ENCODE results near the gene HSD17B4. TPM values are rescaled to one million over a fixed set of nuclear protein-coding genes. Genes with fewer than 3 reads are reported as not detected.

HSD17B4 gene, protein sequence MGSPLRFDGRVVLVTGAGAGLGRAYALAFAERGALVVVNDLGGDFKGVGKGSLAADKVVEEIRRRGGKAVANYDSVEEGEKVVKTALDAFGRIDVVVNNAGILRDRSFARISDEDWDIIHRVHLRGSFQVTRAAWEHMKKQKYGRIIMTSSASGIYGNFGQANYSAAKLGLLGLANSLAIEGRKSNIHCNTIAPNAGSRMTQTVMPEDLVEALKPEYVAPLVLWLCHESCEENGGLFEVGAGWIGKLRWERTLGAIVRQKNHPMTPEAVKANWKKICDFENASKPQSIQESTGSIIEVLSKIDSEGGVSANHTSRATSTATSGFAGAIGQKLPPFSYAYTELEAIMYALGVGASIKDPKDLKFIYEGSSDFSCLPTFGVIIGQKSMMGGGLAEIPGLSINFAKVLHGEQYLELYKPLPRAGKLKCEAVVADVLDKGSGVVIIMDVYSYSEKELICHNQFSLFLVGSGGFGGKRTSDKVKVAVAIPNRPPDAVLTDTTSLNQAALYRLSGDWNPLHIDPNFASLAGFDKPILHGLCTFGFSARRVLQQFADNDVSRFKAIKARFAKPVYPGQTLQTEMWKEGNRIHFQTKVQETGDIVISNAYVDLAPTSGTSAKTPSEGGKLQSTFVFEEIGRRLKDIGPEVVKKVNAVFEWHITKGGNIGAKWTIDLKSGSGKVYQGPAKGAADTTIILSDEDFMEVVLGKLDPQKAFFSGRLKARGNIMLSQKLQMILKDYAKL
- 100 to 1,000 TPM in 1 of 2 experiments, 10 to 100 TPM in 1; 92.3 to 113 TPM for total RNA-seq

DNA sequence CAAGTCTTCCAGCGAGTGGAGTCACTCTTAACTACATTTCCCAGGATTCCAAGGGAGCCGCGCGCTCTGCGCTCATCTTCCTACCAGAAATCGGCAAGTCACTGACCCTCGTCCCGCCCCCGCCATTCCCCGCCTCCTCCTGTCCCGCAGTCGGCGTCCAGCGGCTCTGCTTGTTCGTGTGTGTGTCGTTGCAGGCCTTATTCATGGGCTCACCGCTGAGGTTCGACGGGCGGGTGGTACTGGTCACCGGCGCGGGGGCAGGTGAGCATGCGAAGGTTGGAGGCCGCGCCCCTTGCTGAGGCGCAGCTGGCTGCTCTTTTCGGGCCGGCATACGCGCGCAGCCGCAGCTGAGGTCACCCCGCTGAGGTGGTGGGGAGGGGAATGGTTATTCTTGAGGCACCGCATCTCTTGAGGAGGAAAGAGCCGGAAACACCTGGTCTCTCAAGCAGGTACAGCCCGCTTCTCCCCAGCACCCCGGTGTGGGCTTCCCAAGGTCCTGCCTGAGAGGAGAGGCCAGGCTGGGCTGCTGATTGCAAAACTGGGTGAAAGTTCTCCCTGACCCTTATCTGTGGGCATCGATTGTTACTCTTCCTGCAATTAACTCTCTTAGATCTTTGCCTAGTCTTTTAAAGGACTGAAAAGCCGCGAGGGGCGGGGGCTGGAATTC is at the start of gene HSD17B4:
HSD17B4 (plus strand) TSS at position 125 of the 667 bp plus-strand sequence; CDS start at position 204, 79 bp downstream.
- ATAC-seq (peak; percentile 96), DNase-seq (peak; percentile 90)
- POLR2A ChIA-PET = no interaction called here
- Mint-ChIP-seq H3K27ac (peak within 1 kb of the TSS; percentile 87), H3K4me3 (peak within 1 kb of the TSS; percentile 86), H3K36me3 (ENCODE audit: low read depth) (peaks cover 3% of the 10 kb centered on the region), H3K9me3 (ENCODE audit: low read depth) (peaks cover 3% of the 10 kb centered on the region), H3K27me3 (peaks cover 3% of the 10 kb centered on the region), H3K4me1 (peaks cover 16% of the 10 kb centered on the region)
- intact Hi-C loops (cut with DNase I, micrococcal nuclease) = loop anchor here in 1 of 2 experiments (1.0 kb wide), 3 partner anchors 184 to 464 kb away; partner anchors contain the start of genes DMXL1 and DTWD2
- CTCF ChIA-PET = interaction anchor here (0.6 to 6.0 kb wide), 4 partner anchors 9 to 661 kb away, joined by 3 to 28 read pairs (median 5); partner anchors contain the start of gene DTWD2

DNA sequence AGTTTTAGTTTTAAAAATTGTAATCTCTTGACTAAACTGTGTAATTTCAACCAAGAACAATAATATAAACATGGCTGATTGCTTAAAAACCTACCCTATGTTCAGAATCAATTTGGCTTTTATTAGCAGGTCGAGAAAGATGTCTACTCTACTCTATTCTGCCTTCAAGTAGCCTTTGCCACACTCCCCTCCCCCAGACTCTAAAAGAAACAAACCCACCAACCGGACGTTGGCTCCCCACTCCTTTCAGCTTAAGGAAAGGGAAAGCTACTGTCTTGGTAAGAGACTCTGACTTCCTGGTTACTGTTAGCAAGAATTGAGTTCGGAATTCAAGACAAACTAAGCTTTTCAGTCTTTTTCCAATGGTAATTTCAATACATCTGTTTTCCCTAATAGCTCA is 49.7 kb upstream of the HSD17B4 start:
- peaks cover 14% of the 10 kb centered on the region for H3K36me3 Mint-ChIP-seq (ENCODE audit: low read depth)
- peak overlapping the region; percentile 73 for H3K27ac Mint-ChIP-seq
- CTCF ChIA-PET = interaction anchor here (0.6 to 8.0 kb wide), 7 partner anchors 9 to 414 kb away, joined by 3 to 58 read pairs (median 3); partner anchors contain the start of gene DTWD2
- DNase-seq (no peak), ATAC-seq (no peak)
- peaks cover 60% of the 10 kb centered on the region for H3K4me1 Mint-ChIP-seq
- no peak overlapping the region for H3K4me3 Mint-ChIP-seq
- POLR2A ChIA-PET = interaction anchor here (0.7 kb wide), 1 partner anchor 295 kb away, joined by 3 read pairs; no protein-coding TSS in a partner anchor
- H3K27me3 Mint-ChIP-seq = no peaks in the 10 kb centered on the region
- H3K9me3 Mint-ChIP-seq (ENCODE audit: low read depth) = no peaks in the 10 kb centered on the region
- intact Hi-C loops (cut with DNase I, micrococcal nuclease) = no loop called here

DNA sequence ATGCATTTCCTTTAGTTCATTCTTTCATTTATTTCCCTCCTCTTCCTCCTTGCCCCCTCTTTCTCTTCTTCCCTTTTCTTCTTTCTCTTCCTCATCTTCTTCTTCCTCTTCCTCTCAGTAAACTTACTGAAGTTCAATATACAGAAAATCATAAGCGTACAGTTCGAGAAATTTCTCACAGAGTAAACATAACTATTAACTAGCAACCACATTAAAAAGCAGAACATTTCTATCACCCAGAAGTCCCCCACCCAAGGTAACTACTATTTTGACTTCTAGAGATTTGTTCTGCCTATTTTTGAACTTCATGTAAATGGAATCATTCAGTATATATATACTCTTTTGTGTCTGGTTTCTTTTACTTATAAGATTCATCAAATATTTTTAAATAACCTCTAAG is 48.3 kb upstream of the HSD17B4 start:
- no peak overlapping the region for H3K4me3 Mint-ChIP-seq
- POLR2A ChIA-PET = no interaction called here
- no peaks in the 10 kb centered on the region for H3K27me3 Mint-ChIP-seq
- H3K27ac Mint-ChIP-seq = no peak overlapping the region
- peaks cover 47% of the 10 kb centered on the region for H3K4me1 Mint-ChIP-seq
- no peak for ATAC-seq
- intact Hi-C loops (cut with DNase I, micrococcal nuclease) = no loop called here
- no peaks in the 10 kb centered on the region for H3K9me3 Mint-ChIP-seq (ENCODE audit: low read depth)
- no peak for DNase-seq
- H3K36me3 Mint-ChIP-seq (ENCODE audit: low read depth) = peaks cover 5% of the 10 kb centered on the region
- CTCF ChIA-PET = no interaction called here

DNA sequence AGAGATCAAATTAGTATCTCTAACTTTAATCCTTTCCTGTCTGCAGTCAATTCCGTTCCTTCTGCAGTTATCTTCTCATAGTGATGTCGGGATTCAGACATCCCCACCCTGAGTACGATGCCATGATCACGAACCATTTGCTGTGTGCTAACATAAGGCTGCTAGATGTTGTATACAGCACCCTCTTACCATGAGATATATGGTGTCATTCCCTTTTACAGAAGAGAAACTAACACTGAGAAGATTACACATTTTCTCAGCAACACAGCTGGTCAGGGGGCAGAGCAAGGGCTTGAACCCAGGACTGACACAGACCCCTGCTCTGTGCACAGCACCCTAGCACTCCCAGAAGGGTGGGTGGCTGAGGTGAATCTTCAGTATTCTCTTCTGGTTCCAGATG is 46.9 kb upstream of the HSD17B4 start:
- Mint-ChIP-seq H3K4me3 (no peak overlapping the region), H3K27ac (no peak overlapping the region), H3K36me3 (ENCODE audit: low read depth) (no peaks in the 10 kb centered on the region), H3K4me1 (peaks cover 47% of the 10 kb centered on the region), H3K9me3 (ENCODE audit: low read depth) (no peaks in the 10 kb centered on the region), H3K27me3 (no peaks in the 10 kb centered on the region)
- no peak for ATAC-seq
- POLR2A ChIA-PET = no interaction called here
- DNase-seq = no peak
- intact Hi-C loops (cut with DNase I, micrococcal nuclease) = no loop called here
- CTCF ChIA-PET = interaction anchor here (1.7 kb wide), 1 partner anchor 13 kb away, joined by 4 read pairs; no protein-coding TSS in a partner anchor

DNA sequence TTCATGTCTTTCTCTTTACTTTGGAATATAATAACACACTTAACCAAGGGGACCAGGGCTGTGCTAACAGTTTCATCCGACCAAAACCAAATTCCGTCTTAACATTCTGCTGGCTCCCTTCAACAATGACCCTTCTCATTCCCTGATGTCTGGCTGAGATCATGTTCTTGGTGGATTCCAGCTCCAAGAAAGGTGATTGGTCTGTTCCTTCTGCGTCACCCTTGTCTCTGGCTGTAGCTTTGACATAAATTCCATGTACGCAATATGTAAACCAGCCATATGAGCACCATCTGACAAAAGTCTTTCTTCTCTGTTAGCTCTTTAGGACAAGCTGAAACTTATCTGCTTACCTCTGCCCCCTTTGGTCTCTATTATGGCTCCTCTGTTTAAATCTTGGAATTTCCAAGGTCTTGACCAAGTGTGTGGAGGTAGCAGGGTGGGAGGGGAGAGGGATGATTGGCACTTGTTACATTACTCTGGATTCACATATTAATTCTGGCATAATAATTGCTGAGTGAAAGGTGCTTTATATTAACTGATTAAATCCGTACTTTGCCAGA is 45.7 kb upstream of the HSD17B4 start:
- Mint-ChIP-seq H3K27me3 (no peaks in the 10 kb centered on the region), H3K4me1 (peaks cover 55% of the 10 kb centered on the region), H3K4me3 (no peak overlapping the region), H3K9me3 (ENCODE audit: low read depth) (no peaks in the 10 kb centered on the region), H3K36me3 (ENCODE audit: low read depth) (no peaks in the 10 kb centered on the region), H3K27ac (no peak overlapping the region)
- ATAC-seq (no peak), DNase-seq (no peak)
- intact Hi-C loops (cut with DNase I, micrococcal nuclease) = no loop called here
- POLR2A ChIA-PET = no interaction called here
- CTCF ChIA-PET = no interaction called here

DNA sequence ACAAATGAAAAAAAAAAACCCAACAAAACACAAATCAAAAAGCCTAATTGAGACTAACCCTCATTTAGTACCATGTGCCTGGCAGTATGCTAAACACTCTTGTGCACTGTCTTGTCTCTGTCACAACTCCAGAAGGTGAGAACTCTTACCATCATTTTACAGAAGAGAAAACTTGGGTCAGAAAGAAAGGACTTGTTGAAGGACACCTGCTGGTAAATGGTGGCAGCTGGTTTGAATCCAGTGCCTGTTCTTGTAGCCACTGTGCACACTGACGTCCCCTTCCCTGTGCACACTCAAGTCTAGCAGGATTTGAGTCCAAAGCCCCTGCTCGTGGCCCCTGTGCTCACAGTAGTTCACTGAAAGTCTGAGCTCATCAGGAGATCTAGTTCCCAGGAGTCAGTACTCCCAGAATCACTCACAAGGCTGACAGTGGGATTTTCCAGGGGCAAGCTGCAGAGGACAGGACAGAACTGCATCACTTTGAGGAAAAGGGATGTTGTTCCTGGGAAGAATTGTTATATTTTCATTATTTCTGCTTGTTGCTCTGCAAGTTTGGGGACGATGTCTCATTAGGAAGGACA is 43.0 kb upstream of the HSD17B4 start:
- POLR2A ChIA-PET = no interaction called here
- peak overlapping the region; percentile 9 for H3K27ac Mint-ChIP-seq

DNA sequence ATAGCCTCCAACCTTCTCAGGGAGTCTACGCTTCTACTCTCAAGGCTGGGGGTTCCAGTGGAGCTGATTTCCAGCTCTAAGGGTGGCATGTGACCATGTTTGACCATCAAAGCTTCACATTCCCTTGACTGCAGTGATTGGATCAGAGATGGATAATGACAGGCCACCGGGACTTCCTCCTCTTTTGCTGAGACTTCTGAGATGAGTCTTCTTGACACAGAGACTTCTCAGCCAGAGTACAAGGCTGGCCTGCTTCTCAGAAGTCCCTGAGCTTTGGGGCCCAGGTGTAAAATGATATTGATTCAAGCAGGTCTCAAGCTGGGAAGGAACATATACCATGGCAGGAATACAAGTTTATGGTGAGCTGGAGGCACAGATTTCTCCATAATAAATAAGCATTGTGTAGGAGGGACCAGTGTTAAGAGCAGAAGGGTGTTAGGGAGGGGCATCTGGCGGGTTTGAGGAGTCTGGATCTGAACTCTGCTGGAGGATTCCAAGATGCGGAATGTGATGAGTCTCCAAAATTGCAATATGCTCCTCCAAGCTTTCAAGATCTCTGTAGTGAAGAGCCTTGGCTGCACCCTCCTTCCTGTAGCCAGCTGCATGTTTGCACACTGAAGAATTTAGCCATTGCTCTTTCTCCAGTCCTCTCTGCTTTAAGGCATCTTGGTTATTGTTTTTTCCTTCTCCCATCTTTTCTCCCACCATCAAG is 41.7 kb upstream of the HSD17B4 start:
- H3K4me3 Mint-ChIP-seq = no peak overlapping the region
- H3K27me3 Mint-ChIP-seq = no peaks in the 10 kb centered on the region
- peaks cover 39% of the 10 kb centered on the region for H3K4me1 Mint-ChIP-seq
- H3K36me3 Mint-ChIP-seq (ENCODE audit: low read depth) = no peaks in the 10 kb centered on the region
- H3K27ac Mint-ChIP-seq = no peak overlapping the region
- CTCF ChIA-PET = interaction anchor here (0.6 to 6.4 kb wide), 32 partner anchors 11 to 476 kb away, joined by 3 to 88 read pairs (median 8); partner anchors contain the start of genes DMXL1, DTWD2 and TNFAIP8
- POLR2A ChIA-PET = interaction anchor here (1.9 kb wide), 1 partner anchor 142 kb away, joined by 7 read pairs; no protein-coding TSS in a partner anchor
- peak; percentile 60 for ATAC-seq
- H3K9me3 Mint-ChIP-seq (ENCODE audit: low read depth) = no peaks in the 10 kb centered on the region
- intact Hi-C loops (cut with DNase I, micrococcal nuclease) = loop anchor here (1.0 to 5.0 kb wide), 6 partner anchors 13 to 340 kb away; partner anchors contain the start of gene DMXL1 (in 1 of the 2)
- DNase-seq = peak; percentile 24

More for the DNA sequence above, 43.0 kb upstream of the HSD17B4 start:
- H3K4me3 Mint-ChIP-seq = no peak overlapping the region
- H3K27me3 Mint-ChIP-seq = no peaks in the 10 kb centered on the region
- H3K9me3 Mint-ChIP-seq (ENCODE audit: low read depth) = no peaks in the 10 kb centered on the region
- intact Hi-C loops (cut with DNase I, micrococcal nuclease) = no loop called here
- H3K4me1 Mint-ChIP-seq = peaks cover 47% of the 10 kb centered on the region
- no peaks in the 10 kb centered on the region for H3K36me3 Mint-ChIP-seq (ENCODE audit: low read depth)
- DNase-seq (peak; percentile 34), ATAC-seq (peak; percentile 40)
- CTCF ChIA-PET = interaction anchor here (0.9 to 6.4 kb wide), 9 partner anchors 10 to 424 kb away, joined by 3 to 88 read pairs (median 7); partner anchors contain the start of gene DTWD2

DNA sequence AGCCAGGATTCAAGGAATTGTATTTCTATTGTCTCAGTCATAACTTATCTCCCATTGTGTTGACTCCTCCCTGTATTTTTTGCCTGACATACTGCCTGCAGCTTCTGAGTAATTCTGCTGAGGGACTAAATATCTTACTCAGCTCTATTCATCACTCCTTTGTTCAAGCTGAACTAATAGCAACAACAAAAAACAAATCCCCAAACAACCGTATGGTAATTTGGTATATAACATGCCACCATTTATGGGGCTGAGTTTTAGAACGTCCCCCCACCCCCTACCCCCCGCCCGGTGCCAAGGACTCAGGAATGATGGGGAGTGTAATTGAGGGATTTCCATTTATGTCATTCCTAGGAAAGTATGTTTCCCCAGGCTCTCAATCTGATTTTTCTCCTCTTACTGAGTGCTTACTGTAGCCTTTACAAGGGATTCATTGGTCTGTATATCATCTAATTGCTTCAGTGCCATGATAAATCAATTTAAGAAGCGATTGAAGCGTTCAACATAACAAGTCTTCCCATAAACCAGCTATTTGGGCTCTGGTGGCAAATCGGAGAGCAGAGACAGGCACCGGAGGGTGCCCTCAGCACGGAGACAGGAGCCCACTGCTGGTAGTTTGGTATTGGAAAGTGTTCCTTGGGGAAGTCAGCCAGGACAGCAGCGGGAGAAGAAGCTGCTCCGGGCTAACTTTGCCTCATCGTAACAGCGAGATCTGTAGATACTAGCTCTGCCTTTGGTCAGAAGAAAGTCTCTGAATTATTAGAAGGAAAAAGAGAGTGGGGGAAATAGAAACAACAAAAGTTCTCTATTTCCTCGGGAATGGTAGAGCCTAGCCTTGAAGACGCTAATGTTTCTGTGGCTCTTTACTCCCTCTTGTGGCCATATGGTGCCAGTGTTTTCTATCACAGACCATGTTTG is 40.7 kb upstream of the HSD17B4 start:
- H3K36me3 Mint-ChIP-seq (ENCODE audit: low read depth) = no peaks in the 10 kb centered on the region
- peaks cover 35% of the 10 kb centered on the region for H3K4me1 Mint-ChIP-seq
- peak; percentile 66 for DNase-seq
- CTCF ChIA-PET = interaction anchor here (0.6 to 6.4 kb wide), 68 partner anchors 9 to 573 kb away, joined by 3 to 88 read pairs (median 6); partner anchors contain the start of genes DMXL1, DTWD2 and TNFAIP8
- no peaks in the 10 kb centered on the region for H3K9me3 Mint-ChIP-seq (ENCODE audit: low read depth)
- ATAC-seq = peak; percentile 78
- intact Hi-C loops (cut with DNase I, micrococcal nuclease) = loop anchor here (1.0 to 5.0 kb wide), 11 partner anchors 14 to 423 kb away; partner anchors contain the start of genes DTWD2 (in 2 of the 2) and DMXL1 (in 1 of the 2)
- no peaks in the 10 kb centered on the region for H3K27me3 Mint-ChIP-seq
- peak overlapping the region; percentile 93 for H3K27ac Mint-ChIP-seq
- peak overlapping the region; percentile 78 for H3K4me3 Mint-ChIP-seq
- POLR2A ChIA-PET = interaction anchor here (0.8 to 1.9 kb wide), 2 partner anchors 44 to 143 kb away, joined by 3 to 7 read pairs; no protein-coding TSS in a partner anchor
